H1 (cell line): ENCODE data around the gene PRSS50. TPM values are rescaled to one million over a fixed set of nuclear protein-coding genes. Genes with fewer than 3 reads are reported as not detected.

ENCODE experiments used
- CTBP2 ChIP-seq: IDR thresholded peaks from 2 replicates; pipeline ENCODE4 v1.7.0; 2011; ENCODE audit warnings: borderline replicate concordance, mild to moderate bottlenecking, moderate library complexity, mixed read lengths, low read length; ENCODE audit not compliant: insufficient read depth, insufficient read length
- EZH2 ChIP-seq: fragments of 200-600 bp; sonication (generic); IDR thresholded peaks from 2 replicates; pipeline ENCODE4 v1.7.1; 2012; ENCODE audit warnings: low read depth, mild to moderate bottlenecking, moderate library complexity, low read length, inconsistent platforms; ENCODE audit not compliant: severe bottlenecking
- HDAC6 ChIP-seq: IDR thresholded peaks from one replicate; pipeline ENCODE4 v1.7.1; 2012; ENCODE audit warnings: low read depth, mild to moderate bottlenecking, inconsistent platforms, low read length, moderate library complexity
- SAP30 ChIP-seq: fragments of 300-600 bp; sonication (generic); IDR thresholded peaks from 2 replicates; pipeline ENCODE4 v1.7.1; 2012; ENCODE audit warnings: low read length, moderate library complexity, mild to moderate bottlenecking, inconsistent platforms; ENCODE audit not compliant: insufficient read depth, insufficient replicate concordance
- polyA plus RNA-seq, 7 experiments: library from polyadenylated mRNA; depleted of rRNA in 3 of 7; stranded (reverse) in 5 of 7; unstranded in 2 of 7; fragments of >200 nt in 5 of 7; fragments of 200-250 nt in 2 of 7; gene quantifications; 1 replicate in 5 of 7; 2 replicates in 1 of 7; 4 replicates in 1 of 7; pipeline versions ENCODE4 v1.2.1 to v1.2.3, GENCODE V29; 2011 to 2013; ENCODE audit warnings: missing spikeins in 2 of 7, mixed read lengths in 2 of 7
- total RNA-seq: library from RNA; stranded (reverse); fragmentation: NEBNext Ultra II Directional; extraction: Animal tissue kit (Norgen Biotek cat#: 25700); gene quantifications from 2 replicates; pipeline ENCODE4 v1.2.1, GENCODE V29; 2021
- TF ChIP-seq, protein P1 (sequence below): IDR thresholded peaks from 2 replicates; pipeline ENCODE4 v1.6.1; 2011; ENCODE audit warnings: low read depth, mild to moderate bottlenecking, low read length; ENCODE audit not compliant: insufficient read depth

The PRSS50 gene
- total and polyA plus RNA-seq, 2 of the 8 experiments (the other 6 are each of a cell fraction or from before 2014, with no cell fraction given): 0.47 to 0.71 TPM

DNA sequence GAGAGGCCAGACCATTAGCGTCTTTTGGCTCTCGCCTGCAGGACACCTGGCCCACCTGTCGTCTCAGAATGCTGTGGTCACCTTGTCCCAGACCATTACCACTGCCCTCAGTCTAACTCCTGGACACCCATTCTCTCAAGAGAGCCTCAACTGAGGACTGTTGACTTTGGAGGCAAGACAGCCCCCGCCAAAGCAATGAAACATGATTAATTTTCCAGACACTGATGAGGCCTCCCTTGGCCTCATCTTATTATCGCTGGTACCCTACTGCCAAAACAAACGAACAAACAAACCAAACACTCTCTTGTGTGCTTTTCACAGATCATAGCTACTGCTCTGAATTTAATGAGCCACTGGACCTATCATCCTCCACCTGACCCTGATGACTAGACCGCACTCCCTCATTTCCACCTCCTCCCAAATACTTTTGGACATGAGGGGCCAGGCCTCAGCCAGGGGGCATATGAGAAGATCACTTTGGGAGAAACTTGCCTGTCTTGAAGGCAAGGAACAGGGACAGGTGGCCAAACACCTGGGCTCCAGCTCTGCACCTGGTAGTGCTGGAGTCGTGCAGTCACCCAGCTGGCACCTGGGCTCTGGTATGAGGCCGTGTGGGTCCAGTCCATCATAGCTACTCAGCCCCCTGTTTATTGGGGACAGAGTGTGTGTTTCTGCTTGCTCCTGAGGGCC, 51.8 kb downstream of the PRSS50 start (continued):
- TF ChIP-seq SAP30 (no peak), EZH2 (no peak), HDAC6 (no peak), CTBP2 (no peak)
- TF ChIP-seq, protein P1, sequence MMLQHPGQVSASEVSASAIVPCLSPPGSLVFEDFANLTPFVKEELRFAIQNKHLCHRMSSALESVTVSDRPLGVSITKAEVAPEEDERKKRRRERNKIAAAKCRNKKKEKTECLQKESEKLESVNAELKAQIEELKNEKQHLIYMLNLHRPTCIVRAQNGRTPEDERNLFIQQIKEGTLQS: no peak
